Measurements from ENCODE around the gene HPSE. TPM values are rescaled to one million over a fixed set of nuclear protein-coding genes. Genes with fewer than 3 reads are reported as not detected.
"Not testable (repeated sequence)": the region's sequence is repeated elsewhere in the genome, so short reads cannot be mapped to it uniquely, and the experiment has no call there.

Gene HPSE
- total RNA-seq, 1 donor from 2014 or later, result 5.7 TPM

DNA sequence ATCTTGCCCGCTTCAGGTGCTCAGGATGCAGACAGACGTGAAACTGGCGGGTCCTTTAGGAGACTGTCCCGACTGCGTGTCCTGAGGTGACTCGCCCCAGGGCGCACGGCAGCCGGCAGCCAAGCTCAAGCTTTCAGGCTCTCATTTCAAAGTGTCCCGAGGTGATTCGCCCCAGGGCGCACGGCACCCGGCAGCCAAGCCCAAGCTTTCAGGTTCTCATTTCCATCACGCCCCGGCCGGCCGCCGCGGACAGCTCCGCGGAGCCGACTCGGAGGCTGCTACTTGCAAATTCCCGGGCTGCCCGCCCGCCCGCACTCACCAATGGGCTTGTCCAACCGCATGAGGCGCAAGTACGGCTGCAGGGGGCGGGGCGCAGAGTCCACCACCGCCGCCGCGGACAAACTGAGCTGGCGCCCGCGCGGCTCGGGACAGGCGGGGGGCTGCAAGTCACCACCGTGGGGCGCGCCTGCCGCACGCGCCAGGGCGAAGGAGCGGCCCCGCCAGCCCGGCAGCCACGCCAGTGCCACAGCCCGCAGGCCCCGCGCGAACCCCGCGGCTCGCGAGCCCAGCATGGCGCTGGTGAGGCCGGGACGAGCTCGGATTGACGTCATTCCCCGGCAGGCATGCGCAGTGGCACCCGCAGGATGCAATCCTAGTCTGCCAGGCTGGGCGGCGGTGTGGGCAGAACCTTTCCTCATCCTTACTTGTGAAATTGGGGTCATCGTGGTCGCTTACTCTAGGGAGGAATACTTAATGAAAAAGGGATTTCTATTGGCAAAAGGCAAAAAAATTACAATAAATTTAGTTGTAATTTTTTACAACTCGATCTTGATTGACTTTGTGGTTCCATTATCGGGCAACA, 50.2 kb downstream of the HPSE start, which contains the start of gene COQ2:
Gene COQ2 (minus strand): TSS at position 606 of the 862 bp plus-strand sequence. CDS start 34 bp downstream, at position 572.
- peak; percentile 78 for DNase-seq (ENCODE audit: low read depth, low spot score)

DNA sequence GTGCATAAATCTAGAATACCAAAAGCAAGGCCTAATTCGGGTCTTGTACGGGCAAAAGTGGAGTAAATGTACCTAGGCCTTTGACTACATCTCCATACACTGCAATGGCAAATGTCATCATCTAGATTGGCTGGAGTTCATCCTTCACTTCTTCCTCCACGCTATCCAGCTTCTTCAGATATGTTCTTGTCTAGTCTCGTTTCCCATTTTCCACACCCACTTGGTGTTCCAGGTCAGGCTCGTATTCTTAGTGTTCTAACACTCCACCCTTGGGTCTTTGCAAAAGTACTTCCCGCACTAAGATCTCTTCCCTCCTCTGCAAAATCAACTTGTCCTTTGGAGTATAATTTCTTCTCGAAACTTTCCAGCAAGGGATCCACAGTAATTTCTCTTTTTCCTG, 51.5 kb downstream of the HPSE start:
- no peak for DNase-seq (ENCODE audit: low read depth, low spot score)

GRCh38 chr4:83282049-83282535, 52.6 kb downstream of the HPSE start:
- DNase-seq (ENCODE audit: low read depth, low spot score), result no peak

DNA sequence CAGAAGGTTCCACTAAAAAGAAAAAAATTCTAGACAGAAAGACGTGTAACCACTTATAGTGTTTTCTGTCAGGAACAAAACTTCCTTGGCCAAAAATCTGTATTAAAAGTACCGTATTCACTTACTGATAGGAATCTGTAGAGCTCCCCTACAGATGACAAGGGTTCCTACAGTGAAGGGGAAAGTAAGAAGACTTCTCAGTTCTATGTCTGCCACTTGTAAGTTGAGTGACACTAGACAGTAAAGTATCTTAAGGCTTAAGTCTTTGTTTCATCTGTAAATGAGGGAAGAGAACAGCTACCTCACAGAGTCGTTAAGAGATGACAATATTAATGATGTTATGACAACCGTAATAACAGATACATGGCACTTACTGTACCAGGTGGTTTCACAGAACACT, 53.3 kb downstream of the HPSE start:
- no peak for DNase-seq (ENCODE audit: low read depth, low spot score)

- DNase-seq (ENCODE audit: low read depth, low spot score), result no peak
These were observed 58.2 kb downstream of the HPSE start for GRCh38 chr4:83276299-83277040.

DNA sequence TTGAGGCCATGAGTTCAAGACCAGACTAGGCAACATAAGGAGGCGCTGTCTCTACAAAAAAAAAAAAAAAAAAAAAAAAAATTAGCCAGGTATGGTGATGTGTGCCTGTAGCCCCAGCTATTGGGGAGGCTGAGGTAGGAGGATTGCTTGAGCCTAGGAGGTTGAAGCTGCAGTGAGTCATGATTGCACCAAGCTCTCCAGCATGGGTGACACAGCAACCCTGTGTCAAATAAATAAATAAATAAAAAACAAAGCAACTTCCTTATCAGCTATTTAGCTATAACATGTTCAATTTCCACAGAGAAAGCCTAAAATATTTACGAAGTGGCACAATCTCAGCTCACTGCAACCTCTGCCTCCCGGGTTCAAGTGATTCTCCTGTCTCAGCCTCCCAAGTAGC, 60.7 kb downstream of the HPSE start:
- DNase-seq (ENCODE audit: low read depth, low spot score), result not testable (repeated sequence)

- DNase-seq (ENCODE audit: low read depth, low spot score), result no peak
These were observed 61.7 kb downstream of the HPSE start for GRCh38 chr4:83272900-83273299.

- no peak for DNase-seq (ENCODE audit: low read depth, low spot score)
These were observed 65.4 kb downstream of the HPSE start for GRCh38 chr4:83269256-83269655.

- DNase-seq (ENCODE audit: low read depth, low spot score), result no peak
These were observed 66.2 kb downstream of the HPSE start for GRCh38 chr4:83268491-83268890.

DNA sequence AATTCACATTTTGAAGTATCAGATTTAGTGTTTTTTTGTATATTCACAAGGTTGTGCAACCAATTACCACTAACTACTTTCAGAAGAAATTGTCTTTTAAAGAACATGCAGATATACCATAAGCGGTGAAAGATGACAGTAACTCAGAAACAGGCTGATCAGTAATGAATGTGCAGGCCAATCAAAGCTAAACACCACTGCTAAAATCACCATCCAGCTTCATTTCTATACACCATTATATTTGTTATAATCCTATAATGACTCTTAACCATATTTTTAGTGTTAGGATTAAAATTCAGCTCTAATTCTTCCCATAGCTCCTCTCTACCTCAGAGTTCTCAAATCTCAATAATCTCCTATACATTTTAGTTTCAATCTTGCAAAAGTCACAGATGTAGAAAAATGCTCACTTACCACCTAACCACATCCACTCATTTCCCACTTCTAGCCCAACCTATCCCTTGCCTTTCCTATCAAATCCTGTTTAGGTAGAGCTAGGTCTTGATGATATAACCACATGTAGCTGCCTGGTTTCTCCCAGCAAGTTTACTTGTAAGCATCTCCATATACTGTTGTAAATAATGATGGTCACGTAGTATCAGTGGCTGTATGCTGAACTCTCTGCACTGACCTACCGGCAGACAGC, 66.7 kb downstream of the HPSE start:
- no peak for DNase-seq (ENCODE audit: low read depth, low spot score)

GRCh38 chr4:83267121-83267829, 67.4 kb downstream of the HPSE start:
- no peak for DNase-seq (ENCODE audit: low read depth, low spot score)

- no peak for DNase-seq (ENCODE audit: low read depth, low spot score)
These were observed 68.0 kb downstream of the HPSE start for GRCh38 chr4:83266689-83267088.

- no peak for DNase-seq (ENCODE audit: low read depth, low spot score)
These were observed 71.5 kb downstream of the HPSE start for GRCh38 chr4:83263106-83263505.

DNA sequence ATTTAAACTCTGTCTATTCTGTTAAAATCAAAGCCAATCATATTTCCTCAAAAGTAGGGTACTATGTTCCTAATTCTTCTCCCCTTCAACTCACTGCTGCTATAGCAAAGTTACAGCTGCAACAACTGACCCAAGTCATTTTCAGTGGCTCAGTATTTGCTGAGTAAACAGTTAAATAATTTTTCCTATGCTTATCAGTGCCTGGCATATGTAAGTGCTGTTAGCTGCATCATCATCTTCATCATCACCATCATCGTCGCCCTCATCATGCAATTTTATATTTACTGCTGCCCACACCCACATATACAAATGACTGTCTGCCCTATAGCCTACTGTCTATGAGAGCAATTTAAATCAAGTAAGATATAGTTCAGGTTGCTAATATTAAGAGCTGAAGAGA, 72.0 kb downstream of the HPSE start:
- no peak for DNase-seq (ENCODE audit: low read depth, low spot score)

GRCh38 chr4:83261307-83261706, 73.3 kb downstream of the HPSE start:
- no peak for DNase-seq (ENCODE audit: low read depth, low spot score)

- DNase-seq (ENCODE audit: low read depth, low spot score), result no peak
These were observed 75.1 kb downstream of the HPSE start for GRCh38 chr4:83259586-83259985.

GRCh38 chr4:83258461-83258860, 76.2 kb downstream of the HPSE start:
- DNase-seq (ENCODE audit: low read depth, low spot score), result no peak

- DNase-seq (ENCODE audit: low read depth, low spot score), result no peak
These were observed 76.8 kb downstream of the HPSE start for GRCh38 chr4:83257811-83258210.

DNA sequence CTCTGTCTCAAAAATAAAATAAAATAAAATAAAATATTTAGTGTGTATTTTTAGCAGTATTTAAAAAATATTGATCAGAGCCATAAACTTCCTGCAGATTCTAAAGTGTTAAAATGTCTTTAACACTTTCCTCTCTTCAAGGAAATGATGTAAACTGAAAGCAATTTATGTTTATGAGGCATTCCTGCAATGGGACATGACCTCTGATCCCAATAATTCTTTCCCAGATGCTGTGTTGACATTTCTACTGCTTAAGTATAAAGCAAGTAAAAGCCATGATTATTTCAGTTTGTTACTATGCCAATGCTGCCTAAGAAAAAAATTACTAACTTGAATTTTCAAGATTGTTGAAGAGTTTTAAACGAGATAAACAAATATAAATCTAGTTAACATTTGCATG, 79.1 kb downstream of the HPSE start:
- peak; percentile 87 for DNase-seq (ENCODE audit: low read depth, low spot score)

- DNase-seq (ENCODE audit: low read depth, low spot score), result peak; percentile 57
These were observed 81.8 kb downstream of the HPSE start for GRCh38 chr4:83252782-83253405.

DNA sequence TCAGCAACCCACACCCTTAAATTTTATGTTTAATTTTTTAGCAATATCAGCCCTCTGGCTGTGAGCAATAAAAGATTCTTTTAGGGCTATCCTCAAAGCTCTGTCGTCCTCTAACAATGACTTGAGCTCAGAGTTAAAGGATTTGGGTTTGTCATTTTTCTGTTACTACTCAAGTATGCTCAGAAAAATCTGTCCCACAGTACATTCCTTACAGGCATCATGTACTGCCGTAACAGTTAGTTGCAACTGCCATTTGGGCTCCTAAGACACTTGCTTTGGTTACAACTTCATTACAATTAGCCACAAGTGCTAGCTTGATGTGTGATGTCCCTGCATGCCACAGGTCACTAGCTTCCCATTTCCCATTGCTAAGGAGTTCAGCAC, 83.2 kb downstream of the HPSE start:
- no peak for DNase-seq (ENCODE audit: low read depth, low spot score)

Data from pulmonary artery endothelial cell (primary cell).